Measurements from ENCODE around the gene ZNF227. TPM values are rescaled to one million over a fixed set of nuclear protein-coding genes. Genes with fewer than 3 reads are reported as not detected.

The ZNF227 gene
- total RNA-seq, 1 experiment from 2014 or later, result 15.4 TPM

- BruUV-seq (replicated peaks), result no TSS peak
- TF ChIP-seq TCF7L2 (IDR thresholded peaks at IDR 0.05; ENCODE audit: low read depth, low read length), result no peak
- no peak for TF ChIP-seq POLR2AphosphoS5 (IDR thresholded peaks at IDR 0.05; ENCODE audit: low read depth, low read length)
- no peak for TF ChIP-seq CTCF (IDR thresholded peaks at IDR 0.05)
- no peak for TF ChIP-seq SIN3A (IDR thresholded peaks at IDR 0.05; ENCODE audit: borderline replicate concordance, insufficient read depth, low read depth, low read length)
- TF ChIP-seq, protein P1, sequence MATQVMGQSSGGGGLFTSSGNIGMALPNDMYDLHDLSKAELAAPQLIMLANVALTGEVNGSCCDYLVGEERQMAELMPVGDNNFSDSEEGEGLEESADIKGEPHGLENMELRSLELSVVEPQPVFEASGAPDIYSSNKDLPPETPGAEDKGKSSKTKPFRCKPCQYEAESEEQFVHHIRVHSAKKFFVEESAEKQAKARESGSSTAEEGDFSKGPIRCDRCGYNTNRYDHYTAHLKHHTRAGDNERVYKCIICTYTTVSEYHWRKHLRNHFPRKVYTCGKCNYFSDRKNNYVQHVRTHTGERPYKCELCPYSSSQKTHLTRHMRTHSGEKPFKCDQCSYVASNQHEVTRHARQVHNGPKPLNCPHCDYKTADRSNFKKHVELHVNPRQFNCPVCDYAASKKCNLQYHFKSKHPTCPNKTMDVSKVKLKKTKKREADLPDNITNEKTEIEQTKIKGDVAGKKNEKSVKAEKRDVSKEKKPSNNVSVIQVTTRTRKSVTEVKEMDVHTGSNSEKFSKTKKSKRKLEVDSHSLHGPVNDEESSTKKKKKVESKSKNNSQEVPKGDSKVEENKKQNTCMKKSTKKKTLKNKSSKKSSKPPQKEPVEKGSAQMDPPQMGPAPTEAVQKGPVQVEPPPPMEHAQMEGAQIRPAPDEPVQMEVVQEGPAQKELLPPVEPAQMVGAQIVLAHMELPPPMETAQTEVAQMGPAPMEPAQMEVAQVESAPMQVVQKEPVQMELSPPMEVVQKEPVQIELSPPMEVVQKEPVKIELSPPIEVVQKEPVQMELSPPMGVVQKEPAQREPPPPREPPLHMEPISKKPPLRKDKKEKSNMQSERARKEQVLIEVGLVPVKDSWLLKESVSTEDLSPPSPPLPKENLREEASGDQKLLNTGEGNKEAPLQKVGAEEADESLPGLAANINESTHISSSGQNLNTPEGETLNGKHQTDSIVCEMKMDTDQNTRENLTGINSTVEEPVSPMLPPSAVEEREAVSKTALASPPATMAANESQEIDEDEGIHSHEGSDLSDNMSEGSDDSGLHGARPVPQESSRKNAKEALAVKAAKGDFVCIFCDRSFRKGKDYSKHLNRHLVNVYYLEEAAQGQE (IDR thresholded peaks at IDR 0.05; ENCODE audit: insufficient read depth in 1 of 2, low read depth in 2 of 2, low read length in 1 of 2), result no peak
- H3K4me3 ChIP-seq (ENCODE audit: low read depth in 2 of 2, low read length in 2 of 2), result no peak overlapping the region
- H3K36me3 ChIP-seq (ENCODE audit: control insufficient read depth, insufficient read depth, low read length), result no peaks in the 10 kb centered on the region
- ChIA-PET POLR2A (no interaction called here), CTCF (no interaction called here)
- ATAC-seq (no peak), DNase-seq (ENCODE audit: low read depth, low spot score) (no peak)
- H3K27me3 ChIP-seq (ENCODE audit: control insufficient read depth, insufficient read depth, low read length), result no peaks in the 10 kb centered on the region
- in situ Hi-C loops (cut with HindIII; ENCODE audit: low pct_unique_long_range_greater_than_20kb, low sequenced_read_pairs) (no loop called here), intact Hi-C loops (cut with micrococcal nuclease; ENCODE audit: unreplicated experiment) (no loop called here)
- no peak overlapping the region for H3K27ac ChIP-seq (ENCODE audit: low read length)
- H3K9me3 ChIP-seq (ENCODE audit: control insufficient read depth, insufficient read depth, low read depth, low read length), result peaks cover 10% of the 10 kb centered on the region; the same call in 1 of the 2 replicates
- no peaks in the 10 kb centered on the region for H3K4me1 ChIP-seq (ENCODE audit: control insufficient read depth, insufficient read depth, low read length)
Observed at GRCh38 chr19:44254496-44254895, 42.2 kb downstream of the ZNF227 start.

GRCh38 chr19:44255705-44256411 is 43.5 kb downstream of the ZNF227 start:
- intact Hi-C loops (cut with micrococcal nuclease; ENCODE audit: unreplicated experiment) (no loop called here), in situ Hi-C loops (cut with HindIII; ENCODE audit: low pct_unique_long_range_greater_than_20kb, low sequenced_read_pairs) (no loop called here)
- TF ChIP-seq CTCF (IDR thresholded peaks at IDR 0.05) (no peak), TCF7L2 (IDR thresholded peaks at IDR 0.05; ENCODE audit: low read depth, low read length) (no peak), SIN3A (IDR thresholded peaks at IDR 0.05; ENCODE audit: borderline replicate concordance, insufficient read depth, low read depth, low read length) (no peak), POLR2AphosphoS5 (IDR thresholded peaks at IDR 0.05; ENCODE audit: low read depth, low read length) (no peak)
- TF ChIP-seq, protein P1 (IDR thresholded peaks at IDR 0.05; ENCODE audit: insufficient read depth in 1 of 2, low read depth in 2 of 2, low read length in 1 of 2), result no peak
- ChIA-PET POLR2A (no interaction called here), CTCF (no interaction called here)
- H3K4me3 ChIP-seq (ENCODE audit: low read depth in 2 of 2, low read length in 2 of 2), result no peak overlapping the region
- DNase-seq (ENCODE audit: low read depth, low spot score), result no peak
- no peak overlapping the region for H3K27ac ChIP-seq (ENCODE audit: low read length)
- H3K36me3 ChIP-seq (ENCODE audit: control insufficient read depth, insufficient read depth, low read length), result no peaks in the 10 kb centered on the region
- ATAC-seq, result no peak
- no peaks in the 10 kb centered on the region for H3K27me3 ChIP-seq (ENCODE audit: control insufficient read depth, insufficient read depth, low read length)
- H3K4me1 ChIP-seq (ENCODE audit: control insufficient read depth, insufficient read depth, low read length), result peaks cover 6% of the 10 kb centered on the region; the same call in 1 of the 2 replicates
- BruUV-seq (replicated peaks), result no TSS peak
- H3K9me3 ChIP-seq (ENCODE audit: control insufficient read depth, insufficient read depth, low read depth, low read length), result peaks cover 8% of the 10 kb centered on the region; the same call in 1 of the 2 replicates
